ENCODE measurements around the gene BEGAIN. TPM values are rescaled to one million over a fixed set of nuclear protein-coding genes. Genes with fewer than 3 reads are reported as not detected.

Gene BEGAIN
- total RNA-seq, 1 experiment from 2014 or later: 0.54 TPM

GRCh38 chr14:100558966-100559365, 28.3 kb downstream of the BEGAIN start:
- Histone ChIP-seq H3K9me3 (no peaks in the 10 kb centered on the region), H3K27me3 (replicated peaks; ENCODE audit: control insufficient read depth, insufficient read depth, low read length) (peaks cover 3% of the 10 kb centered on the region), H3K36me3 (ENCODE audit: control insufficient read depth, insufficient read depth, low read length) (no peaks in the 10 kb centered on the region), H3K4me1 (no peaks in the 10 kb centered on the region), H3K4me3 (ENCODE audit: low read depth, low read length) (no peak overlapping the region)
- no peaks in the 10 kb centered on the region for H3K9me3 Mint-ChIP-seq (ENCODE audit: unreplicated experiment)
- no peaks in the 10 kb centered on the region for H3K36me3 Mint-ChIP-seq (ENCODE audit: insufficient read depth, unreplicated experiment)
- no peak for DNase-seq
- no peaks in the 10 kb centered on the region for H3K4me1 Mint-ChIP-seq (ENCODE audit: low read depth, unreplicated experiment)
- no peak for TF ChIP-seq CTCF (IDR thresholded peaks at IDR 0.05; ENCODE audit: insufficient read depth in 1 of 2, low read depth in 1 of 2, low read length in 1 of 2, severe bottlenecking in 1 of 2, unreplicated experiment in 1 of 2)
- peaks cover 21% of the 10 kb centered on the region for H3K27me3 Mint-ChIP-seq (ENCODE audit: insufficient read depth, unreplicated experiment)
- intact Hi-C loops (cut with micrococcal nuclease; ENCODE audit: unreplicated experiment): no loop called here
- CTCF ChIA-PET: no interaction called here
- H3K4me3 Mint-ChIP-seq (ENCODE audit: unreplicated experiment): no peak overlapping the region
- no peak overlapping the region for H3K27ac Mint-ChIP-seq (ENCODE audit: unreplicated experiment)
- POLR2A ChIA-PET: no interaction called here
- BruUV-seq (replicated peaks): no TSS peak

GRCh38 chr14:100558226-100558625, 29.0 kb downstream of the BEGAIN start:
- H3K4me1 Mint-ChIP-seq (ENCODE audit: low read depth, unreplicated experiment): no peaks in the 10 kb centered on the region
- Histone ChIP-seq H3K36me3 (ENCODE audit: control insufficient read depth, insufficient read depth, low read length) (no peaks in the 10 kb centered on the region), H3K4me3 (ENCODE audit: low read depth, low read length) (no peak overlapping the region), H3K4me1 (no peaks in the 10 kb centered on the region), H3K27me3 (replicated peaks; ENCODE audit: control insufficient read depth, insufficient read depth, low read length) (no peaks in the 10 kb centered on the region; the same call in 1 of the 2 replicates), H3K9me3 (no peaks in the 10 kb centered on the region)
- no peak for TF ChIP-seq CTCF (IDR thresholded peaks at IDR 0.05; ENCODE audit: insufficient read depth in 1 of 2, low read depth in 1 of 2, low read length in 1 of 2, severe bottlenecking in 1 of 2, unreplicated experiment in 1 of 2)
- no TSS peak for BruUV-seq (replicated peaks)
- H3K36me3 Mint-ChIP-seq (ENCODE audit: insufficient read depth, unreplicated experiment): no peaks in the 10 kb centered on the region
- POLR2A ChIA-PET: no interaction called here
- H3K9me3 Mint-ChIP-seq (ENCODE audit: unreplicated experiment): no peaks in the 10 kb centered on the region
- CTCF ChIA-PET: no interaction called here
- intact Hi-C loops (cut with micrococcal nuclease; ENCODE audit: unreplicated experiment): no loop called here
- peaks cover 18% of the 10 kb centered on the region for H3K27me3 Mint-ChIP-seq (ENCODE audit: insufficient read depth, unreplicated experiment)
- no peak overlapping the region for H3K27ac Mint-ChIP-seq (ENCODE audit: unreplicated experiment)
- DNase-seq: no peak
- H3K4me3 Mint-ChIP-seq (ENCODE audit: unreplicated experiment): no peak overlapping the region

- no peak overlapping the region for H3K27ac Mint-ChIP-seq (ENCODE audit: unreplicated experiment)
- H3K36me3 ChIP-seq (ENCODE audit: control insufficient read depth, insufficient read depth, low read length): no peaks in the 10 kb centered on the region
- peaks cover 15% of the 10 kb centered on the region for H3K27me3 Mint-ChIP-seq (ENCODE audit: insufficient read depth, unreplicated experiment)
- H3K4me3 Mint-ChIP-seq (ENCODE audit: unreplicated experiment): no peak overlapping the region
- no peaks in the 10 kb centered on the region for H3K4me1 ChIP-seq
- no peak overlapping the region for H3K4me3 ChIP-seq (ENCODE audit: low read depth, low read length)
- no peaks in the 10 kb centered on the region for H3K4me1 Mint-ChIP-seq (ENCODE audit: low read depth, unreplicated experiment)
- no peaks in the 10 kb centered on the region for H3K9me3 ChIP-seq
- BruUV-seq (replicated peaks): no TSS peak
- DNase-seq: no peak
- CTCF ChIA-PET: no interaction called here
- no peaks in the 10 kb centered on the region for H3K36me3 Mint-ChIP-seq (ENCODE audit: insufficient read depth, unreplicated experiment)
- intact Hi-C loops (cut with micrococcal nuclease; ENCODE audit: unreplicated experiment): no loop called here
- no peak for TF ChIP-seq CTCF (IDR thresholded peaks at IDR 0.05; ENCODE audit: insufficient read depth in 1 of 2, low read depth in 1 of 2, low read length in 1 of 2, severe bottlenecking in 1 of 2, unreplicated experiment in 1 of 2)
- no peaks in the 10 kb centered on the region for H3K9me3 Mint-ChIP-seq (ENCODE audit: unreplicated experiment)
- no peaks in the 10 kb centered on the region for H3K27me3 ChIP-seq (replicated peaks; ENCODE audit: control insufficient read depth, insufficient read depth, low read length)
- POLR2A ChIA-PET: no interaction called here
These were observed 29.6 kb downstream of the BEGAIN start for GRCh38 chr14:100557658-100558057.
